Activated CD4-positive, alpha-beta T cell treated with anti-CD3 and anti-CD28 coated beads, Interleukin-2, amount 50 U/mL, for 16 hours (primary cell): ENCODE results near the gene SIX5.
"Not testable (repeated sequence)": the region's sequence is repeated elsewhere in the genome, so short reads cannot be mapped to it uniquely, and the experiment has no call there.

Experiments used
- DNase-seq: peaks from one replicate; pipeline ENCODE4 v3.0.0-alpha.2; 2020

Gene SIX5

GRCh38 chr19:45768984-45769782 is at the start of gene SIX5:
TSS of gene SIX5 (minus strand) at chr19:45769252. CDS start at chr19:45768844, 408 bp downstream.
- peak; percentile 98 for DNase-seq

GRCh38 chr19:45817725-45818301 is 48.8 kb upstream of the SIX5 start:
- no peak for DNase-seq

- peak; percentile 96 for DNase-seq
These were observed 48.1 kb upstream of the SIX5 start for GRCh38 chr19:45817010-45817724.

DNA sequence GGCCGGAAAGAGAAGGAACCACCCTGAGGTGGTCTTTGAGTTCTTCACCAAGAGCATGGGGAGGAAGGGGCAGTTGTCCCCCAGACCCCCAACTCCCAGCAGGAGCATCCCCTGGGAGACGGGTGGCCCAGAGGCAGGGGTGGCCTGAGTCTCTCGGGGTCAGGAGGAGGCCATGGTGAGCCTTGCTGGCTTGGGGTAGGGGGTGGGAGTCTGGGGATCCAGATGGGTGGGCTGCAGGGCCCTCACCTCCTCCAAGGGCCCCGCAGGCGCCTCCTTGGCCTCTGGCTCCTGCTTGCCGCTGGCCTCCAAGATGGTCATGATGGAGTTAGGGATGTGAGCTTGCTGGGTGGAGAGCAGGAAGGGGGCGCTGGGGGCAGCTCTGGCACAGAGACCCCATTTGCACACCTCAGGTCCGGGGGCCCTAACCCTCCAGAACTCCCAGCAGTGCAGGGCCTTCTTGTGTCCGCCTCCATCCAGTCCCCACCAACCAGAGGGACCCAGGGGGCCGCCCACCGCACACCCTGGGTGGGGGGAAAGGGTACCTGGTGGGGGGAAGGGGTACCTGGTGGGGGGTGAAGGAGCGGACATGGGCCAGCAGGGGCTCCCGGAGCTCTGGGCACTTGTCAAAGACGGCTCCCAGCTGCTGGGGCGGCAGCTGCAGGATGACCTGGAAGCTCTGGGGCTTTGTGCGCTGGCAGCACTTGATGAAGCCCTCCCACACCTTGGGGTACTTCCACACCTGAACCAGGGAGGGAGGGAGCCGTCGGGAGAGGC is 47.4 kb upstream of the SIX5 start:
- no peak for DNase-seq

GRCh38 chr19:45815481-45816216 is 46.6 kb upstream of the SIX5 start:
- DNase-seq, result no peak

- DNase-seq, result no peak
These were observed 45.9 kb upstream of the SIX5 start, which contains the start of gene RSPH6A for GRCh38 chr19:45814851-45815480. TSS of gene RSPH6A (minus strand) at chr19:45815308. CDS start at chr19:45815176, 132 bp downstream.

GRCh38 chr19:45814166-45814780 is 45.2 kb upstream of the SIX5 start:
- DNase-seq, result no peak

- no peak for DNase-seq
These were observed 43.2 kb upstream of the SIX5 start for GRCh38 chr19:45812297-45812696.

GRCh38 chr19:45809643-45810159 is 40.6 kb upstream of the SIX5 start:
- peak; percentile 62 for DNase-seq

DNA sequence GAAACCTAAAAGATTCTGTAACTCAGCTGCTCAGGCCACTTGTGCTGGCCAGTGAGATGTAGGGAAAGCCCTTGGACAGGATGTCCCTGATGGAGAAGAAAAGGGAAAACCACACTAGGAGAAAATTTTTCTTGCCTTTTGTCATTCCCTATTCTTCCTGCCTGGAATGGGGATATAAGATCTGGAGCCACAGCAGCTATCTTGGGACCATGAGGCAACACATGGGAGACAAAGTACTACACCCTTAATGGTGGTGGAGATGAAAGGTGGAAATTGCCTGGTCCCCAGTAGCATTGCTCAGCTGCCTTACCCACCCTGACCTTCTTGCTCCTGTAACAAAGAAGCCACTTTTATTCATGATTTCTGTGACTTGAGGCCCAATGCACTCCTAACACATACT is 36.7 kb upstream of the SIX5 start:
- DNase-seq, result no peak

DNA sequence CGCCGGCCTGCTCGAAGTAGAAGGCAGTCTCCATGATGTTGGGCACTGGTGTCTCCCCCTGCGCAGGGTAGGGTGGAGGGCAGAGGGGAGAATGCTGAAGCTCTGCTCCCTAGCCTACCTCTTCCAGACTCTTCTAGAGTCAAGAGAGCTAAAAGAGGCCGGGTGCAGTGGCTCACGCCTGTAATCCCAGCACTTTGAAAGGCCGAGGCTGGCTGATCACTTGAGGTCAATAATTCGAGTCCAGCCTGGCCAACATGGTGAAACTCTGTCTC is 35.8 kb upstream of the SIX5 start:
- DNase-seq, result no peak

- DNase-seq, result no peak
These were observed 35.3 kb upstream of the SIX5 start for GRCh38 chr19:45804140-45804958.

DNA sequence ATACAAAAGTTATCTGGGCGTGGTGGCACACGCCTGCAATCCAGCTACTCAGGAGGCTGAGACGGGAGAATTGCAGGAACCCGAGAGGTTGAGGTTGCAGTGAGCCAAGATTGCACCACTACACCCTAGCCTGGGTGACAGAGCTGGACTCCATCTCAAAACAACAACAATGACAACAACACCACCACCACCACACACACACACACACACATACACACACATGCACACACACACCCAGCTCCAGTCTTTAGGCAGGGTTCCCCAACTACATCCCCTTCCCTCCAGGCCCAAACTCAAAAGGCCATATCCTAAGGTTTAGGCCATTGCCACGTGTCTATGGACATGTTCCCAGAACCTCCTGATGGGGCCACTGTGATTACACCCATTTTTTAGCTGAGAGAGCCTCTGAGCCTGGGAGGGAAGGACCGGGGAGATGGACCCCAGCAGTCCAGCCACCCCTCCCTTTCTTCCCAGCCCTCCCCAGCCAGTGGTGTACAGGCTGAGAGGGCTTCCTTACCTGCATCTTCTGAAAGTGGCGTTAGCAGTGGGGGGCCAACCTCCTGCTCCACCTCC is 32.6 kb upstream of the SIX5 start:
- no peak for DNase-seq

DNA sequence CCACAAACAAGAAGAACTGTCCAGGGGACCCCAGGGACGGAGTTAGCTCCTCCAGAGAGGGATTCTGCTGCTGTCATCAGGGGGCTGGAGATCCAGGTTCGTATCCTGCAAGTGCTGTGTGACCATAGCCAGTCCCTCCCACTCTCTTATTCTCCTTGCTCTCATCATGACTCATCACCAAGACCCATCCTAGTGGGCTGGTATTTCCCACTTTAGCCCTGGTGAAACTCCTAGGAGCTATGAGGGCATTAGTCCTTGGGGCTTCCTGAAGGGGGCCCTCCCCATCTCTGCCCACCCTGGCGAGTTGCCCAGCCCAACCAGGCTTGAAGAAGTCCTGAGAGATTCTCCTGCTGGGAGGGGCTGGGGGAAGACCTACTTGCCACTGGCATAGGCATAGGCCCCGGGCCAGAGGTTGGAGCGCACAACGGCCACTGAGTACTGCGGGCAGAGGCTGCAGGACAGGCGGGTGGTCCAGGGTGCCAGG is 31.1 kb upstream of the SIX5 start:
- no peak for DNase-seq

- not testable (repeated sequence) for DNase-seq
These were observed 30.5 kb upstream of the SIX5 start for GRCh38 chr19:45799541-45799940.

- DNase-seq, result peak; percentile 55
These were observed 30.0 kb upstream of the SIX5 start for GRCh38 chr19:45798995-45799517.

- no peak for DNase-seq
These were observed 25.6 kb upstream of the SIX5 start for GRCh38 chr19:45794627-45795026.

- DNase-seq, result no peak
These were observed 24.8 kb upstream of the SIX5 start for GRCh38 chr19:45793876-45794275.

- no peak for DNase-seq
These were observed 24.1 kb upstream of the SIX5 start for GRCh38 chr19:45793178-45793564.
